NCI-H446 treated with DMSO at 0.1 percent for 48 hours (cell line): ENCODE measurements around the gene FBLN2.
"Not testable (repeated sequence)": the region's sequence is repeated elsewhere in the genome, so short reads cannot be mapped to it uniquely, and the experiment has no call there.

Source experiments
- DNase-seq: peaks from one replicate; lab custom pipeline; 2025; lab: John Stamatoyannopoulos, UW

The FBLN2 gene

DNA sequence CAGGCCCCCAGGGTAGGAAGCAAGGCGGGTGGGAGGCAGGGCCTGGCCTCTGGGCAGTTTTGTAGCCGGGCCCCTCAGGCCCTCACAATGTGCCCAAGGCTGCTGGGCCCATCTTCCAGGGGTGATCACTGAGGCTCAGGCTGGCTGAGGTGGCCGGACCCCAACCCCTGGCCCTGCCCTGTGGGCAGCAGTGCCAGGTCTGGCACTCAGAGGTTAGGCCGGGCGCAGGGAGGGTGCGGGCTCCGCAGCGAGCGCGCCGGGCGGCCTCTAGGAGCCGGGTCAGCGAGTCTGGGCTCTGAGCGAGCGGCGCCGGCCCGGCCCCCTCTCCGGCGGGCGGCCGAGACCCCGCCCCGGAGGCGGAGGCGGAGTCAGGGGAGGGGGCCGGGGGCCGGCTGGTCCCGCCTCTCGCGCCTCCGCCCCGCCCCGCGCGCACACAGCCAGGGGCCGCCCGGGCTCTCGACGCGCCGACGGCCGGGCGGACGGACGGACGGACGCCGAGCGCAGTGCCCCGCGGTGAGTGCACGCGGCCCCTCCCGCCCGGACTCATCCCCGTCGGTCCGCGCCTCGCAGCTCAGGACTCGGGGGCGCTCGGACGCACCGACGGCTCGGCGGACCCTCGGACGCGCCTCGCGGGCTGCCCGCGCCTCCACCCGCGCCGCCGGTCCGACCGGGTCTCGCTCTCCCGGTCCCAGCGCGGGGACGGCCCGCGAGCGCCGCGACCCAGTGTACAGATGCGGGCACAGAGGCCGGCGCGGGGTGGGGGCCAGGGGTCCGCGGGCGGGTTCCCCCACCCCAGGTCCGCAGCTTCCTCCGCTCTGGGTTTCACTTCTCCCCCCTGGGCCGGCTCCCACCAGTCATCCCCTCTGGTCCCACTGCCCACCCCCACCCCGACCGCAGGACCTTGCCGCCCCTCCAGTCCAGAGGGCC, at the start of gene FBLN2:
FBLN2 (plus strand) TSS at position 430 of the 927 bp plus-strand sequence. CDS start 21,231 bp downstream, outside the sequence.
- no peak for DNase-seq

DNA sequence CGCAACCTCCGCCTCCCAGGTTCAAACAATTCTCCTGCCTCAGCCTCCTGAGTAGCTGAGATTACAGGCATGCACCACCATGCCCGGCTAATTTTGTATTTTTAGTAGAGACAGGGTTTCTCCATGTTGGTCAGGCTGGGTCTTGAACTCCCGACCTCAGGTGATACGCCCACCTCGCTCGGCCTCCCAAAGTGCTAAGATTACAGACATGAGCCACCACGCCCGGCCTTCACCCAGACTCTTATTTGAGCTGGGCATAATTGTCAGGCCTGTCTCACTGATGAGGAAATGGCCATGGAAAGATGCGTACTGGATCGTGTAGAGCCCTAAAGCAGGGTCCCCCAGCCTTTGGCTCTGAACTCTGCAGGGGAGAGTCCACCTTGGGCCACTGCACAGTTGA, 49.7 kb upstream of the FBLN2 start:
- not testable (repeated sequence) for DNase-seq

DNA sequence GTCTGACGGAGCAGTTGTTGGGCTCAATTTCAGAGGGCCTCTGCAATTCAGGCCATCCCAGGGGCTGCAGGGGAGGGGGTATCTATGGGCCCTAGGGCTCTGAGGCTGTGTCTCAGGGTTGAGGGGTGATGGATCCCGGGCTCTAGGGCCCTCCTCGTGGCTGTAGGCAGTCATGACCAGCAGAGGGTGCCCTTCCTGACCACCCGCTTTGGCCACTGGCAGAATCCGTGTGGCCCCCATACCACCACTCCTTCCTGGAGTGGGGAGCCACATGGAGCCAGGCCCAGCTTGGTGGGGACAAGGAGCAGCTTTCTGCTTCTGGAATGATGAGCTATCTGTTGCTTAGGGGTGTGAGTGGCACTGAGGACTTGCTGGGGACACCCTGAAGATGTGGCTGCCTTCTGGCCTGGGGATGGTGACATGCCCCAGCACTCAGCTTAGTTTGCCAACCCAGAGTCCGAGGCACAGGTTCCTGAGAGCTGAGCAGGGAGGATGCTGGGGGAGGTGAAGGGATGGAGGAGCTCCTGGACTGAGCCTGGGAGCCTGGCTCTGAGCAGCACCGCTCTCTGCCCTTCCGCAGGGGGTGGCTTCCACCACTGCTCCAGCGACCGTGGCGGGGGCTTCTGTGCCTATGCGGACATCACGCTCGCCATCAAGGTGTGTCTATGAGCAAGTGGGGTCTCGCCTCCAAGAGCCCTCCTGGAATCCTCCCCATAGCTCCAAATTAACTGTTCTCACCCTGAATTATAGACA, 48.6 kb upstream of the FBLN2 start:
- DNase-seq, result no peak

DNA sequence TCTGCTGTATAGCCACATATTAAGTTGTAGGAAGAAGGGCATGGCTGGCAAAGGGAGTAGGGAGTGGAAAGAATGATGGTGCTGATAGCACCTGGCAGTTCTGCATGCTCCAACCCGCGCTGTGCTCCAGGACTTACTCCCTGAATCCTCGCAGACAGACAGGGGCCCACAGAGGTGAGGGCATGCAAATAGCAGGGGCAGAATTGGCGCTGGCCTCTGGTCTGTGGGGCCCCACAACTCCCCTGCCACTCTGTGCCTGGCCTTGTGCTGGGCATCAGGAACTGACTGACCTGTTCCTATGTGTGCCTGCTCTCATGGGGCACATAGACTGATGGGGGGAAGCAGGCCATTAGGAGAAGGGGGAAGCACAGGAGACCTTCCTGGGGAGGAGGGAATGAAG, 47.9 kb upstream of the FBLN2 start:
- no peak for DNase-seq

DNA sequence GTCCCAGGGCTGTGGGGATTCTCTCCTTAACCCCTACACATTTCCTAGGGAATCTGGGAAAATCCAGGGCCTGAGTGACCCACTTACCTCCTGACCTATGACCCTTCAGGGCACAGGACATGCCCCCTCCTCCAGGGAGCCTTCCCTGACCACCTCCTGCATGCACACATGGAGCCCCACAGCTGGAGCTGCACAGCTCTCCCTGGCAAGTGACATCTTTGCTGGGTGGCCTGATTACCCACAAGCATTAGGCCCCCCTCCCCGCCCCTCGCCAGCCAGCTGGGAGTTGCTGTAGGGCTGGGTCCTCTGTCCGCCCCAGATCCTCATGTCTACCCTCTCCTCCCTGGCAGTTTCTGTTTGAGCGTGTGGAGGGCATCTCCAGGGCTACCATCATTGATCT, 47.4 kb upstream of the FBLN2 start:
- DNase-seq, result no peak

DNA sequence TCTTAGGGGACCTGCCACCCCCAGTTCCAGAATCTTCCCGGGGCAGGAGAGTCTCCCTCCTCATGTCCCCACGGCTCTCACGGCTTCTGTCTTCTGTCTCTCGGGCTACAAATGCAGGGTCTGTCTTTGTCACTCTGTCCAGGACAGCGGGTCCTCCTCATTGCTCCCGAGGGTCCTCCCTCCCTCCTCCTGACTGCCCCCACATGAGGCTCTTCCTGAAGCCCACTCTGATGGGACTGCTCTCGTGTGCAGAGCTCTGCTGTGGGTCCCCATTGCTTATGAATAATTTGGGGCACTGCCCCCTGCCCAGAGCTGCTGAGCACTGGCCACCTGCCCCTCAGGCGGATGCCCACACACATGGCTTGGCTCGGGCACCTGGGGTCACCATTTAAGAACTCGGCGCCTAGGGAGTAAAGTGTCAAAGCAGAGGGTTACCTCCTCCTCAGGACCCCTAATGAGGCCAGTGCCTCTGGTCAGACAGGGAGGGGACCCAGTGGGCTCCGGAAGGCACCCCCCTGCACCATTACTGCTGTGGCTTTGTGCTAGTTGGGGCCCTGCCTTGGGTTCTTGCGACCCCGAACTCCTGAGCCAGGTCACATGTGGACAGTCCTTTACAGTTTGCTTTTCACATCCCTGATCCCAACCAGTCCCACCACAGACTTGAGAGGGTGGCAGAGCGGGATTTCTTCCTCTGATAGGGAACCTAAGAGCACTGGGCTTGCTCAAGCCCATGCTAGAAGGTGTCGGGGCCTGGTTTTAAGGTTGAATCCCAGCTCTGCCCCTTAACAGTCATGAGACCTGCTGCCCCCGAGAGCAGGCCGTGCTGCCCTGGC, 46.8 kb upstream of the FBLN2 start:
- DNase-seq, result no peak

DNA sequence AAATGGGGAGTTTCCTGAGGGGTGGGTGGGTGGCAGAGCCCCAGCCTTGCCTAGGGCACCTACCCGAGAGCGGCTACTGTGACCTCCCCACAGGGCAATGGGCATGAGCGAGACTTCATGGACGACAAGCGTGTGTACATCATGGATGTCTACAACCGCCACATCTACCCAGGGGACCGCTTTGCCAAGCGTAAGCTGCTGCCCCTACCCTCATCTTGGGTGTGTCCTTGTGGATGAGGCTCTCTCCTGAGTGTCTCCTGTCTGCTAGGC, 46.2 kb upstream of the FBLN2 start:
- no peak for DNase-seq

DNA sequence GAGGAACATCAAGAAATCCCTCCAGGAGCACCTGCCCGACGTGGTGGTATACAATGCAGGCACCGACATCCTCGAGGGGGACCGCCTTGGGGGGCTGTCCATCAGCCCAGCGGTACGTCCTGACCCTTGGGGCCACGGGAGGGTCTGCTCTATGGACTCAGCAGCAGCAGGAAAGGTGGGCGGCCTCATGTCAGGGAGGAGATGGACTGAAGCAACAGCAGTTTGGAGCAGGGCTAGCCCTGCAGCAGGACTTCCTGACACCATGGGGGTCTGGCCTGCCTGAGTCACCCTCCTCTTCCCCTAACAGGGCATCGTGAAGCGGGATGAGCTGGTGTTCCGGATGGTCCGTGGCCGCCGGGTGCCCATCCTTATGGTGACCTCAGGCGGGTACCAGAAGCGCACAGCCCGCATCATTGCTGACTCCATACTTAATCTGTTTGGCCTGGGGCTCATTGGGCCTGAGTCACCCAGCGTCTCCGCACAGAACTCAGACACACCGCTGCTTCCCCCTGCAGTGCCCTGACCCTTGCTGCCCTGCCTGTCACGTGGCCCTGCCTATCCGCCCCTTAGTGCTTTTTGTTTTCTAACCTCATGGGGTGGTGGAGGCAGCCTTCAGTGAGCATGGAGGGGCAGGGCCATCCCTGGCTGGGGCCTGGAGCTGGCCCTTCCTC, 44.6 kb upstream of the FBLN2 start:
- DNase-seq, result no peak

DNA sequence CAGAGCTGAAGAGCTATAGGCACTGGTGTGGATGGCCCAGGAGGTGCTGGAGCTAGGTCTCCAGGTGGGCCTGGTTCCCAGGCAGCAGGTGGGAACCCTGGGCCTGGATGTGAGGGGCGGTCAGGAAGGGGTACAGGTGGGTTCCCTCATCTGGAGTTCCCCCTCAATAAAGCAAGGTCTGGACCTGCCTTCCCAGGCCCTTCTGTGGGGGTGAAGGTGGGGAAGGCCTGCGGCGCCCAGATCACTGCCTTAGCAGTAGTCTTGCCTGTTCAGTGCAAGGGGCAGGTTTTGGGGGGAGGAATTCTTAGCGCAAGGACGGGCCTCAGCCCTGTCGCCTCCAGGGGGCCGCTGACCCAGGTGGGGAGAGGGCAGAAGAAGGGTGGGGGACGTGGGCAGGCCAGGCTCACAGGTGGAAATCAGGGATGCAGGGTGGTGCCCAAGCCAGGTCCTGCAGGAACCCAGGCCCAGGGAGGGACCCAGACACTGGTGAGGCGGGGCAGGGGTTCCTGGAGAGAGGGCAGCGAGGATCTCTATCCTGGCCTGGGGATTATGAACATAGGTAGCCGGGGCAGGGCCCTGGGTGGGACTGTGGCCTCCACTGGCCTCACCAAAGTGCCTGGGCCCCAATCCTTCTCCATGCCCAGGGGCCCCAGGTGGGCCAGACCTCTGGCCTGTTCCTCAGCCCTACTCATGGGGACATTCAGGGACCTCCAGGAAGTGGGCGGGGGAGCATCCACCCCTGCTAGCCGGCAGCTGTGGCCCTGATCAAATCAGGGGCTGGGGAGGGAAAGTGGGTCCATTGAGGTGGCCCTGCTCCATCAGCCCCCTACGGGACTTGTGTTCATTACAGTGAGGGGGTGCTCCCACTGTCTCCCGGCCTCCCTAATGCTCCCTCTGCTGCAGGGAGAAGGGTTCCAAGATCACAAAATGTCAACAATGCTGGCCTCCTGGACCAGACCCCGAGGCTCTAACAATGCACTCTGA, 43.5 kb upstream of the FBLN2 start:
- DNase-seq, result no peak

DNA sequence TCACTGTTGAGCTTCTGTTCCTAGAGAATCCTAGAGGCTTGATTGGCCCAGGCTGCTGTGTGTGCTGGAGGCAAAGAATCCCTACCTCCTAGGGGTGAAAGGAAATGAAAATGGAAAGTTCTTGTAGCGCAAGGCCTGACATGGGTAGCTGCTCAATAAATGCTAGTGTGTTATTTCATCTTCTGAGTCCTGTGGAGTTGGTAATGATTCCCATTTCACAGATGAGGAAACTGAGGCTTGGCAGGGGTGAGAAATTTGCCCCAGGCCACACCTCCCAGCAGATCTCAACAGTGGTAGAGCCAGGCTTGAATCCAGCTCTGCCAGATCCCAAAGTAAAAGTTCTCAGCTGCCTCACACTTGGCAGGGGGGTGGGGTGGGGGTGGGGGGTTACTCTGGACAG, 42.7 kb upstream of the FBLN2 start:
- no peak for DNase-seq

DNA sequence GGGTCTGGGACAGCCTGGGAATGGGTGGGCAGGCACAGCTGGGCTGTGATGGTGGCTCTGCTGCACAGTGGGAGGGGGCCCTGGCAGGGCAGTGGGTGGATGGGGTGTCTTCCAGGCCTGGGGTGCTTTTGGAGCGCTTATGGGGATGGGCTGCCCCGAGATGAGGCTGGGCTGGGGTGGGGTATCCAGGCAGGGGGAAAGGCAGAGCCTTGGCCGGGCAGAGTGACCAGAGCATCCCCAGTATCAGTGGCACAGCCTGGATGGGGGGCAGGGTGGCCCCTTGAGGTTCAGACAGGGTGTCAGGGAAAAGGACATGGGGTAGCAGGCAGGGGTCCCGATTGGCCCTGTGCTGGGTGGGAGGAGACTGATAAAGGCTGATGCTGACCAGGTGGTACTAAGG, 42.2 kb upstream of the FBLN2 start:
- DNase-seq, result no peak

DNA sequence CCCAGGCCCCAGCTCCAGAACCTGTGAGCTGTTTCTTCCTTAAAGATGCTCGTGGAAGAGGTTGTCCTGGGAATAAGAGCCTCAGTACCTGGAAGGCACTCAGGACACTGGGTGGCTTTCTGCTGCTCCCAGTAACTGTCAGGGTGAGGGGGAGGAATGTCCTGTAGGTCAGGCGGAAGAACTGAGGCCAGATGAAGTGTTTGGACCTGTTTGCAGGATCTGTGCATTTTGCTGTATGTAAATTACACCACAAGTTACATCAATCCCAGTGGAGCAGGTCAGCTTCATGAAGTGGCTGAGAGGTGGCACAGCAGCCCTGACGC, 41.7 kb upstream of the FBLN2 start:
- DNase-seq, result no peak

DNA sequence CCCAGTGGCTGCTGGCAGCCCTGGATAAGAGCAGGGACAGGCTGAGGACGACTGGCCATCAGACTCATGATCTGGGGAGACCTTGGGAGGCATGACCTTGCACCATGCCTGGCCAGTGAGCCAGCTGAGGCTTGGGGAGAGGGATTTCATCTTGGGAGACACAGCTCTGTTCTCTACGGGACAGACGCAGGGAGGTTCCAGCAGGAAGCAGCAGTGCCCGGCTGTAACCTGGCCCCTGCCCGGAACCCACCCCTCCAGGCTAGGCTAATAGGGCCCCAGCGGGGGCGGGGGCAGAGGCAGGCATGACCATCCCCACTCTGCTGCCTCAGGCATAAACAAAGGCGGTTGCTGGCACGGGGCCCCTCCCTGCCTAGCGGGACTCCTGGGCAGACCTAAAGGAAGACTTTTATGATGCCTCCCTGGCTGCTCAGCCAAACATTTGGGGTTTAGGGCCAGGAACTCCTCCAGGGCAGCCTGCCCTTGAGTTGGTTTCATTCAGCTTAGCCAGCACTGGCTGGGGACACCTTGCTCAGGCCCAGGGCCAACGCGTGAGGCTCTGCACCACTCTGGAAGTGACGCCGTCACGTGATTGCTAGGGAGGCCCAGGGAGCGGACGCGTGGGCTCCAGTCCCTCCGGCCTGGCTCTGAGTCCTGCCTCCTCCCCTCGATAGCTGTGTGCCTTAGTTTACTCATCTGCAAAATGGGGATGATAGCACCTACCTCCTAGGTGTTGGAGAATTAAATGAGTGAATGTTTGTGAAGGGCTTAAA, 41.2 kb upstream of the FBLN2 start:
- no peak for DNase-seq

DNA sequence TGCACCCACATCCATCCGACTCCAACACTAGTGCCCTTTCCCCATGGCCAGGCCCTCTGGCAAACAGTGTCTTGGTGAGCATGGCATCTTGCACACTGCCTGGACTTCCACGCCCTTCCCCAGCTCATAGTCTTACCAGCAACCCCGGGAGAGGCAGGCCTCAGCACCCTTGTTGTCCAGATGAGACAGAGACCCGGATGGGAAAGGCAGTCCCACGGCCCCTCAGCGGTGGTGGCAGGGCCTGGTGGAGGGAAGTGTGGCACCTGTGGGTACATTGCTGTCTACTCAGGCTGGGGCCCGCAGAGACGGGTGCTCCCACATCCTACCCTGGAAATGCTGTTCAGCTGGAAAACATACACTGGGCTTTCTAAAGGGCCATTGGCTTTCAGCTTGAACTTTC, 40.4 kb upstream of the FBLN2 start:
- DNase-seq, result no peak

DNA sequence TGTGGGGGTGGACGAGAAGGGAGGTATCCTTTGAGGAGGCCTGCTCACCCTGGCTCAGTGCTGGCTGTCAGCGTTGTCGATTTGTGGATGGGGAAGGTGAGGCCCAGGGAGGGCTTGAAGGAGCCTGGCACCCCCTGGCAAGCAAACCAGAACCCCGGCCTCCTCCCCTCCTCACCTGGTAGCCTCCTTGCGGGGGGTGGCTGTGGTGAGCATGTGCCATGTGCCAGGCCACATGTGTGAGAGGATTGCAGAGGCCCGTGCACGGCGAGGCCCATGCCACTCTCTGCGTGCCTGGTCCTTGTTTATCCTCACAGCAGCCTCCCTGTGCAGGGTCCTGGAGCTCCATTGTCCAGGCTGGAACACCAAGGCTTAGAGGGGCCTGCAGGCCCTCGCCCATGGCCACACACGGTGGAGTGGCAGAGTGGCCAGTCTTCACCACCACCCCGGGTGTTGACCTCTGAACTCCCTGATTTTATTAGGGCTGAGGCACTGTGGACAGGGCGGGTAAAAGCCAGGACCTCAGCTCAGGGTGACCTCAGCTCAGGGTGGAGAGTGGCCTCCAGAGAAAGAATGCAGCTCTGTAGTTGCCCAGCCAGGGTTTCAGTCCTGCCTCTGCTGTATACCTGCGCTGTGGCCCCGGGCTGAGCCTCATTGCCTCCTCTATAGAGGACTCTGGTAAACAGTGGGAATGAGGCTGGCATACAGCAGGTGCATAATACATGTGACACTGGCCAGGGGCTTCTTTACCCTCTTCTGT, 39.7 kb upstream of the FBLN2 start:
- DNase-seq, result no peak

DNA sequence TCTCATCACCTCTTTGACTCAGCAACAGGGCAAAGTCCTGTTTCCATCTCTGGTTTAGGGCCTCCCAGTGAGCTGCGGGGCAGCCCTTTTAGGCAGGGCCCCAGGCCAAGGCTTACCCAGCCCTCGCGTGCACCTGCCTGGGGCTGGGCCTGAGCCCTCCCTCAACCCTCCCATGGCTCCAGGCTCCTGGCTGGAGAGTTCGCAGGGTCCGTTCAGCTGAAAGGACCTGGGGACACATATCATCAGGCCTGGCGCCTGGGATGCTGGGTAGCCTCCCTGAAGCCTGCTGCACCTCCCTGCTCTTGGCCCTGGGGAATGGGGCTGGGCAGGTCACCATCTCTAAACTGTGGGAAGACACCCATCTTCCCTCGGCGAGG, 39.1 kb upstream of the FBLN2 start:
- DNase-seq, result no peak

DNA sequence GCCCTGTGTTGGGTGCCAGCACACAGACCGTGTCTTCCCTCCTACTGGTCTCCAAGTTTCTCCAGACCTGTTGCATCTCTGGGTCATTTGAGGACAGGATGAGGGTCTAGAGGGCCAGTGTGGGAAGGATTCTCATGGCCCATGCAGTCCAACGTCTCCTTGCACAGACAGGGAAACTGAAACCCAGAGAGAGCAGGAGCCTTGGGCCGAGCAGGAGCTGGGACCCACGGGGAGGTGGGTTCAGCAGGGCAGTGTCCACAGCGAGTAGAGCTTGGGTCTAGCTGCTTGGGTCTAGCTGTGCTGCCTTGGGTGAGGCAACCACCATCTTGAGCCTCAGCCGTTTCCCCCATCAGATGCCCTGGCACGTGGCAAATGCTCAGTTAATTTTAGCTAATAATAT, 36.5 kb upstream of the FBLN2 start:
- DNase-seq, result no peak

DNA sequence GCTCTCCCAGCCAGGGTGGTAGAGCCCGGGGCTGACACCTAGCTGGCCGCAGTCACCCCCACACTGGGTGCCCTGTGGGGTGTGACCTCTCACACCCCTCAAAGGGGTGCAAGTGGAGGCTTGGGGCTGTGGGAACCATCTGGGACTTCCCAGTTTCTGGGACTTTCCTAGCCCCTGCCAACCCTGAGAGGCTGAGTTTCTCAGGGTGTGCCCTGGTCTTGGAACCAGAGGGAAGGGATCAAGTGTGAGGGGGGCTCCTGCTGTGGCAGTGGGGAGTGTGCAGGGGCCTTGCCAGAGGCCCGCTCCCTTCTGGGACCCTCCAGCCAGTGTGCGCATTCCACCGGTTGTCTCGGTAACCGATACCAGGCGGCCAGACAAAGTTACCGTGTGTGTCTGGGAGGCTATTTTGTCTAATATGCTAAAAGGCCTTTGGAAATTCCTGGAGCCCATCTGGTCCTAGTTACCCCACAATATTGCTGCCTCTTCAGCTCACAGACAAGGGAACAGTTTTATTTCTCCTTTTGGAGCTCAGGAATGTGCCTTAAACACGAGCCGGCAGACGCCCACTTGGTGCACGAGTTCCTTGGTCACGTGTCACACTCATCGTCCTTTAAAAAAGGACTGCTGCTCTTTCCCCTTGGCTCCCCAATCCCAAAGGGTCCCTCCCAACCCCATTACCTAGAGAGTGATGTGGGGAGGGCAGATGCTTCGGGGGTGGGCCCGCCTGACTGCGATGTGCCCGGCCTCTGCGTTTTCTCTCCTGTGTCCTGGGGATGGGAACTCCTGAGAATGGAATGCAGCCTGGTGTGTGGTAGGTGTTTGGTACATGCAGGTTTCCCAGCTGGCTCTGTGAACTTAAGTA, 35.6 kb upstream of the FBLN2 start:
- DNase-seq, result no peak
